OCI-LY3 (cell line): ENCODE measurements around the gene LBX2.

Experiments
- H2AFZ ChIP-seq: fragments of 200-600, 300-600 bp; shearing (Covaris generic); 2 replicates; pipeline ENCODE4 v1.6.0; 2014; ENCODE audit warnings: antibody characterized with exemption, low read depth, low read length
- H3K27ac ChIP-seq: fragments of 200-600, 300-600 bp; sonication (generic); 2 replicates; pipeline ENCODE4 v1.5.1; 2014; ENCODE audit warnings: mild to moderate bottlenecking, low read length, moderate library complexity, mixed read lengths
- H3K27me3 ChIP-seq: fragments of 200-600, 300-600 bp; sonication (generic); 2 replicates; pipeline ENCODE4 v1.6.1; 2014; ENCODE audit warnings: low read depth, low read length, mixed read lengths
- H3K36me3 ChIP-seq: fragments of 200-600, 300-600 bp; sonication (generic); replicated peaks from 2 replicates; pipeline ENCODE3; 2014; ENCODE audit warnings: low read depth, low read length, mixed read lengths
- H3K4me1 ChIP-seq: fragments of 300-600, 200-600 bp; sonication (generic); 2 replicates; pipeline ENCODE4 v1.6.1; 2014; ENCODE audit warnings: low read length, mixed read lengths
- H3K4me2 ChIP-seq: fragments of 200-600, 300-600 bp; sonication (generic); 2 replicates; pipeline ENCODE4 v1.6.1; 2014; ENCODE audit warnings: low read length, mixed read lengths
- H3K4me3 ChIP-seq: fragments of 300-600, 200-600 bp; sonication (generic); 2 replicates; pipeline ENCODE4 v1.5.1; 2014; ENCODE audit warnings: antibody characterized with exemption, mild to moderate bottlenecking, low read length, moderate library complexity
- H3K79me2 ChIP-seq: fragments of 300-600, 200-600 bp; shearing (Covaris generic); 2 replicates; pipeline ENCODE4 v1.6.1; 2014; ENCODE audit warnings: mild to moderate bottlenecking, low read length, mixed read lengths
- H3K9ac ChIP-seq: fragments of 300-600, 200-600 bp; shearing (Covaris generic); 2 replicates; pipeline ENCODE4 v1.6.0; 2014; ENCODE audit warnings: mild to moderate bottlenecking, low read length, moderate library complexity
- H3K9me3 ChIP-seq: fragments of 200-600, 300-600 bp; shearing (Covaris generic); 2 replicates; pipeline ENCODE4 v1.6.1; 2014; ENCODE audit warnings: low read length, mixed read lengths; ENCODE audit not compliant: insufficient read depth
- H4K20me1 ChIP-seq: fragments of 200-600, 300-600 bp; sonication (generic); 2 replicates; pipeline ENCODE4 v1.6.1; 2016; ENCODE audit warnings: low read length, mixed read lengths; ENCODE audit not compliant: insufficient read depth
- CTCF ChIP-seq: fragments of 200-600, 300-600 bp; sonication (generic); IDR thresholded peaks from 2 replicates; pipeline ENCODE4 v1.5.1; 2014; ENCODE audit warnings: antibody characterized with exemption, low read length, low read depth
- EZH2phosphoT487 ChIP-seq: fragments of 200-600 bp; shearing (Covaris generic); IDR thresholded peaks from 2 replicates; pipeline ENCODE4 v1.6.1; 2018; ENCODE audit warnings: antibody characterized with exemption, mixed run types, low read depth

LBX2 gene

GRCh38 chr2:74536166-74536950 is 37.0 kb upstream of the LBX2 start:
- H3K27me3 ChIP-seq, result peaks cover 6% of the 10 kb centered on the region; the same call in 1 of the 2 replicates
- H2AFZ ChIP-seq, result no peak overlapping the region
- H3K9ac ChIP-seq, result no peak overlapping the region
- H3K27ac ChIP-seq, result no peak overlapping the region
- H3K36me3 ChIP-seq, result peaks cover 14% of the 10 kb centered on the region
- H3K79me2 ChIP-seq, result peaks cover 4% of the 10 kb centered on the region
- H3K9me3 ChIP-seq, result no peaks in the 10 kb centered on the region
- peaks cover 20% of the 10 kb centered on the region for H3K4me1 ChIP-seq
- H4K20me1 ChIP-seq, result no peaks in the 10 kb centered on the region
- H3K4me3 ChIP-seq, result no peak overlapping the region
- TF ChIP-seq CTCF (no peak), EZH2phosphoT487 (no peak)
- H3K4me2 ChIP-seq, result no peak overlapping the region

GRCh38 chr2:74535440-74535965 is 36.1 kb upstream of the LBX2 start:
- H3K36me3 ChIP-seq, result peaks cover 16% of the 10 kb centered on the region
- H3K9me3 ChIP-seq, result no peaks in the 10 kb centered on the region
- H3K27ac ChIP-seq, result no peak overlapping the region
- H3K27me3 ChIP-seq, result peaks cover 6% of the 10 kb centered on the region; the same call in 1 of the 2 replicates
- no peak overlapping the region for H3K4me2 ChIP-seq
- no peak overlapping the region for H2AFZ ChIP-seq
- no peak overlapping the region for H3K9ac ChIP-seq
- no peak for TF ChIP-seq CTCF
- TF ChIP-seq EZH2phosphoT487, result no peak
- no peak overlapping the region for H3K4me3 ChIP-seq
- peaks cover 13% of the 10 kb centered on the region for H3K79me2 ChIP-seq
- no peaks in the 10 kb centered on the region for H4K20me1 ChIP-seq
- H3K4me1 ChIP-seq, result peaks cover 28% of the 10 kb centered on the region

- Histone ChIP-seq H3K4me3 (no peak overlapping the region), H3K27ac (no peak overlapping the region), H3K4me1 (peaks cover 25% of the 10 kb centered on the region), H3K79me2 (peaks cover 21% of the 10 kb centered on the region), H4K20me1 (no peaks in the 10 kb centered on the region), H3K9ac (no peak overlapping the region), H3K27me3 (peaks cover 6% of the 10 kb centered on the region; the same call in 1 of the 2 replicates), H2AFZ (no peak overlapping the region), H3K4me2 (no peak overlapping the region), H3K36me3 (peaks cover 16% of the 10 kb centered on the region), H3K9me3 (no peaks in the 10 kb centered on the region)
- TF ChIP-seq EZH2phosphoT487 (no peak), CTCF (no peak)
These were observed 35.0 kb upstream of the LBX2 start for GRCh38 chr2:74534411-74534810.

- peaks cover 31% of the 10 kb centered on the region for H3K79me2 ChIP-seq
- H3K4me3 ChIP-seq, result no peak overlapping the region
- H3K9me3 ChIP-seq, result no peaks in the 10 kb centered on the region
- H3K27me3 ChIP-seq, result peaks cover 6% of the 10 kb centered on the region; the same call in 1 of the 2 replicates
- TF ChIP-seq CTCF, result no peak
- no peak for TF ChIP-seq EZH2phosphoT487
- no peak overlapping the region for H3K4me2 ChIP-seq
- H2AFZ ChIP-seq, result no peak overlapping the region
- peaks cover 17% of the 10 kb centered on the region for H3K4me1 ChIP-seq
- no peak overlapping the region for H3K27ac ChIP-seq
- H4K20me1 ChIP-seq, result no peaks in the 10 kb centered on the region; the same call in 1 of the 2 replicates
- no peak overlapping the region for H3K9ac ChIP-seq
- peaks cover 22% of the 10 kb centered on the region for H3K36me3 ChIP-seq
These were observed 34.1 kb upstream of the LBX2 start for GRCh38 chr2:74533464-74533863.
